SKM-1 (cell line): ENCODE results near the gene ZFYVE9.
"Not testable (repeated sequence)": the region's sequence is repeated elsewhere in the genome, so short reads cannot be mapped to it uniquely, and the experiment has no call there.

Source experiments
- DNase-seq: peaks from one replicate; lab custom pipeline; 2025; ENCODE audit not compliant: unreplicated experiment; lab: John Stamatoyannopoulos, UW

ZFYVE9 gene

DNA sequence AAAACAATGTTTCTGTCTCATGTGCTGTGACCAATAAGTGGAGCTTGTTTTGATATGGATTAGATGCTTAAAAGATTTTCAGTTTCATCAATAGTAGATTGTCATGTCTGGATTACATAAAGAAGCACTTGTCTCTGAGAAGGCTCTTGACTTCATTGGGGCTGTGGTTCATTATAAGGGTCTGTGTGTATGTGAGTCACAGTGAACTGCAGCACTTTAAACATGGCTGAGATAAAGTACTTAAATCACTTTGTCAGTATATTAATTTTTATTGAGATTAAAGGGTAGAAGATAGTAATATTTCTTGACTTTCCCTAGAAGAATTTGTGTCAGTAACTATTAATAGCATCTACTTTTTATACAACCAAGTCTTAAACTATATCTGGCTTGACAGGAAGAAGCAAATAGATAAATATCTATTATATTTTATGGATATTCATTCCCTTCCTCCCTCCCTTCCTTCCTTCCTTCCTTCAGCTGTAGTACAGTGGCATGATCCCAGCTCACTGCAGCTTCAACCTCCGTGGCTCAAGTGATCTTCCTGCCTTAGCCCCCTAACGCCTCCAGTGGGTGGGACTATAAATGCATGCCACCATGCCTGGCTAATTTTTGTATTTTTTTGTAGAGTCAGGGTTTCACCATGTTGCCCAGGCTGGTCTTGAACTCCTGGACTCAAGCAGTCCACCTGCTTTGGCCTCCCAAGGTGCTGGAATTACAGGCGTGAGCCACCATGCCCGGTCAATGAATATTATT is 48.8 kb downstream of the ZFYVE9 start:
- no peak for DNase-seq

DNA sequence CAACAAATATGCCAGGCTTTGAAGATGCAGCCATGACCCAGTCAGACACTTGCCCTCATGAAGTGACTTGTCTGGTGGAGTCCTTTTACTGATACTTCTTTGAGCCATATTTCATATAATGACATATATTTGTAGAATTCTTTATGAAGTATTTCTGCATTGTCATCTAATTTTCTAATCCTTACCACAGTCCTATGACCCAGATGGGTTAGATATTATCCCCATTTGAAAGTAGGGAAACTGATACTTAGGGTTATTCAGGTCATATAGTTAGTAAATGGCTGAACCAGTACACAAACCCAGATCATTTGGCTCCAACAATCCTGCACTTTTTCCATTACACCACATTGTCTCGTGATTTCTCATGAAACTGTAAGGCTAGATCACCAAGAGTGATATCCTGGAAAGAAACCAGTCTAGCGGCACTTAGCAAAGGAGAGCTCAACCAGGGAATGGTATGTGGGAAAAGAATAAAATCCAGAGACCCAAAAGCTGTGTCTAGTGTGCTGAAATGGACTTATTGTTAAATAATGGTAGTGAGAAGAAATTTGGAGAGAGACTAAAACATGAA is 49.6 kb downstream of the ZFYVE9 start:
- DNase-seq: no peak

DNA sequence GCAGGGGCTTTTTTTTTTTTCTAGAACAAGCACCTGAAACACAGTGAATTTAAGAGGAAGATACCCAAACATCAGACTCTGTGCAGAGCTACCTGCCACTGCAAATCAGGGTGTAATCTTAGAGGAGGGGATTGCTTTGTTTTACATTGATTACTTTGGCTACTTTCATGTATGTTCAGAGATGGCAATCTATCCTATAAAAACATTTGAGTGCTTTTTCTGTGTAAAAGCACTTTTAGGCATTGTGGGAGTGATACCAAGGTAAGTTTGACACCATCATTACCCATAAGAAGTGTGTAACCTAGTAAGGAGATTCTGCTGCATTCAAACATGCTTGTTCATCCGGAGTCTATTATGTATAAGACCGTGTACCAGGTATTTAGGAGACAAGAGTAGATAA is 50.1 kb downstream of the ZFYVE9 start:
- no peak for DNase-seq

DNA sequence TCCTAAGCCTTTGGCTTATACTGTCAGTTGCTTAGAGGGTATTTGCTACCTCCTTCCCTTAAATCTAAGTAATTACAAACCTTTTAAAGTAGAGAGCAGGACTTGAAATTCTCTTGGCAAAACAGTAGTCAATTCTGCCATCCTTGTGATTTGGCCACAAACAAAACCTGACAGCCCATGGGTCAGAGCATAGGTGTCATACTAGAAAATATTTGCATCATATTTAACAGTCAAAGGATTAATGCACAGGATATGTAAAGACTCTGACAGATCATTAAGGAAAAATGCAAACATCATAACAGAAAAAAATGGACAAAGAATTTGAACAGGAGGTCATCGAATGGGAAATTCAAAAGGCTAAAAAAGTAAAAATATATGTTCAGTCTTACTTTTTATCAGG is 50.5 kb downstream of the ZFYVE9 start:
- no peak for DNase-seq

DNA sequence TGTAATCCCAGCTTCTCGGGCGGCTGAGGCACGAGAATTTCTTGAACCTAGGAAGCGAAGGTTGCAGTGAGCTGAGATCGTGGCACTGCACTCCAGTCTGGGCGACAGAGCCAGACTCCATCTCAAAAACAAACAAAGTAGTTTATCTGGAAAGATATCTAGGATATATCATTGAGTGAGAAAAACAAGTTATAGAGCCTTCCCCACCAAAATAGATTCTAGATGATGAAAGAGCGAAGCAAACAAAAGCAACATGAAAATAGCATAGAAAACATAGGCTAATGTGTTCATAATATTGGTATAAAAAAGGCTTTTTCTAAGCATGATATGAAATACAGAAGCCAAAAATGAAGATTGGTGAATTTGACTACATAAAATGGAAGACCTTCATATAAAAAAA is 52.1 kb downstream of the ZFYVE9 start:
- DNase-seq: no peak

DNA sequence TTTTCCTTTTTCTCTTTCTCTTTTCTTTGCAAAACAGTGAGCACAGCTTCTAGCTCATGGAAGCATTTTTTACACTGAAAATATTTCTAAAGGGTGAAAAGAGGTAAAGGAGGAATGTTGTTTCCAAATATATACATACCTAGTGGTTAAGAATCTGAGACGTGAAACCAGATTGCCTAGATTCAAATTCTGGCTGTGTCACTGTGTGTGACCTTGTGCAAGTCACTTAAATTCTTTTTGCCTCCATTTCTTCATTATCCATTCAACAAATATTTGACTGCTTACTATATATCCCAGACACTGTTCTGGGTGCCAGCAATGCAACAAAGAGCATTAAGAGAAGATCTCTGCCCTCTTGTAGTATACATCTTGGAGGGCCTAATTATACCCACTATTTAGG is 53.3 kb downstream of the ZFYVE9 start:
- DNase-seq: no peak

DNA sequence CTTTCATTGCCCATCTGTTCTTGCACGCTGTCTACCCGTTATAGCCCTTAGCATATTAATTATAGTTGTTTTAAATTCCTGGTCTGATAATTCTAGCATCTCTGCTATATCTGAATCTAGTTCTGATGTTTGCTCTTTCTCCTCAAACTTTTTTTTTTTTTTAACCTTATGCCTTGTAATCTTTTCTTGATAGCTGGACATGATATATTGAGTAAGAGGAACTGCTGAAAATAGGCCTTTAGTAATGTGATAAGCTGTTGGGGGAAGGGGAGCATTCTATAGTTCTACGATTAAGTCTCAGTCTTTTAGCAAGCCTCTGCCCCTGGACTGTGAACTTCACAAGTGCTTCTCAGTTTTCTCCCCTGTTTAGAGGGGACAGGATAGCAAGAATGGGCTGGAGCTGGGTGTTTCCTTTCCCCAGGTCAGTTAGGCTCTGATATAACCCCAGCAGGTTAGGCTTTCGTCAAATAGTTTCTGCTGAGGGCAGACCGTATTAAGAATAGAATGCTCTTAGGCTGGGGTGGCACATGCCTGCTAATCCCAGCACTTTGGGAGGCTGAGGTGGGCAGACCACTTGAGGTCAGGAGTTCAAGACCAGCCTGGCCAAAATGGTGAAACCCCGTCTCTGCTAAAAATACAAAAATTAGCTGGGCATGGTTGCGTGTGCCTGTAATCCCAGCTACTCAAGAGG is 62.2 kb downstream of the ZFYVE9 start:
- no peak for DNase-seq

DNA sequence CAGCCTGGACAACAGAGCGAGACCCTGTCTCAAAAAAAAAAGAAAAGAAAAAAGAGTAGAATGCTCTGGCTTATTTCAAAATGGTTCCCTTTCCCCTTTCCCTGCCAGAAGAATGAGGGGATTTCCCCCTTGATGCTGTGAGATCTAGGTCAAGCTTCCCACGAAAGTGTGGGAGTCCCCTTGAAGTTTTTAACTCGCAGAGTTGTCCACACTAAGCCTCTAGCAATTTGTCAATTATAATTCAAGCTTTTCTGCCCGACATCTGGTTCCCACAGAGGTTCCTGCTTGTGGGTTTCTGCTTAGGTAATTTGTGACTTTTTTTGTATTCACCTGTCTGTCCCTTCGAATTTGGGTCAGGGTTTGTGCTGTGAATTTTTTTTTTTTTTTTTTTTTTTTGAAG is 62.8 kb downstream of the ZFYVE9 start:
- no peak for DNase-seq

DNA sequence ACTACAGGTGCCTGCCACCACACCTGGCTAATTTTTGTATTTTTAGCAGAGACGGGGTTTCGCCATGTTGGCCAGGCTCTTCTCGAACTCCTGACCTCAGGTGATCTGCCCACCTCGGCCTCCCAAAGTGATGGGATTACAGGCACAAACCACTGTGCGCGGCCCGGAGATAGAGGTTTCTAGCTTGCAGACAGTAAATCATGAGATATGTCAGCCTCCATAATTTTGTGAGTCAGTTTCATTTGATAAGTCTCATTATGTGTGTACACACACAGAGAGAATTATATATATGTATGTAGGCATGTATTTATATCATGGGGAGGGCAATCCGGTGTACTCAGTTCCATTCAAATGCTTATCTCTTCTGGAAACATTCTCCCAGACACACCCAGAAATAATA is 64.8 kb downstream of the ZFYVE9 start:
- not testable (repeated sequence) for DNase-seq

DNA sequence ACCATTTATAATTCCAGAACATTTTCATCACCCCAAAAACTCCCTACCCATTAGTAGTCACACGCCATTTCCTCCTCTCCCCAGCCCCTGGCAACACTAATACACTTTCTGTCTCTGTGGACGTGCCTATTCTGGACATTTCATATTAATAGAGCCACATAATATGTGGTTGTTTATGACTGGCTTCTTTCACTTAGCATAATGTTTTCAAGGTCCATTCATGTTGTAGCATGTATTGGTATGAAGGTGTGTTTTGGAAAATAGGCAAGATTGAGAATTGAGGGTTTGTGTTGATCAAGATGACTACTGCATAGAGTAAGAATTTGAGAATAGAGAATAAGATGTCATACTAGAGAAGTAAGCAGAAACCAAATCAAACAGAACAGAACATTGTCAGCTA is 67.5 kb downstream of the ZFYVE9 start:
- DNase-seq: no peak

DNA sequence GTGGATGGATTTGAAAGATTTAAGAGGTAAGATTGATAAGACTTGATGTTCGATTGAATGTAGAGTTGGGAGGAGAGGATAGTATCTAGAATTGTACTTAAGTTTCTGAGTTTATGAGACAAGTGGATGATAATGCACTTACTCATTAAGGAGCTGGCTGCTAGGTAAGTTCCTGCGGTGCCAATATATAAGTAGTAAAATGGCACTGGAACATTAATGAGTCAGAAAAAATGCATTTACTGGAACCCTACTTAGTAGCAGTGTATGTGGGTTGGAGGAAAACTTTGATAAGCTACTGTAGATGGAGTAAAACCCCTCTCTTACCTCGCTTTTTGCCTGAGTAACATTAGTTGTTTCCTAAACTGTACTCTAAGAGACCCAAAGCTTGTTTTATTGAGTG is 68.2 kb downstream of the ZFYVE9 start:
- DNase-seq: no peak

DNA sequence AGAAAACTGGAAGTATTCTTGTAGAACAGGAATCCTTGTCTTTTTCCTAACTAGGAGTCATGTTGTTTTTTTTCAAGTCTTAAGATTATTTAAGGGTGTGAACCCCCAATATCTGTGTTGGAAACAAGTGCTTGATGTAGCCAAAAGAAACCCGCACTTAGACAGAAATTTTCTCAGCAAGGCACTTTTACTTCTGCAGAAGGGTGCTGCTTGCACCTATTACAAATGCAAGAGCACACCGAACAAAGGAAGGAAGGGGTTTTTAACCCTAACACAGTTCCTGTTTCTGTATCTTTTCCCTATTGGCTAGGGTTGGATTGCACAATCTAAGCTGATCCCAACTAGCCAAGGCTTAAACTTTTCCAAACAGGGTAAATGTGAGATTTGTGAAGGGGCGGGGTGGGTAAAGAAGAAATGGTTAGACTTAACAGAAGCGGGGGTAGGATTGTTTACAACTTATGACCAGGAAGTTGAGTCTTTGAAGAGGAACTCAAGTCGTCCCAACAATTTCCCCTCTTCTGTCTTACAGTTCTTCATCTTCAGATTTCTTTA is 75.1 kb downstream of the ZFYVE9 start:
- DNase-seq: peak; percentile 94

DNA sequence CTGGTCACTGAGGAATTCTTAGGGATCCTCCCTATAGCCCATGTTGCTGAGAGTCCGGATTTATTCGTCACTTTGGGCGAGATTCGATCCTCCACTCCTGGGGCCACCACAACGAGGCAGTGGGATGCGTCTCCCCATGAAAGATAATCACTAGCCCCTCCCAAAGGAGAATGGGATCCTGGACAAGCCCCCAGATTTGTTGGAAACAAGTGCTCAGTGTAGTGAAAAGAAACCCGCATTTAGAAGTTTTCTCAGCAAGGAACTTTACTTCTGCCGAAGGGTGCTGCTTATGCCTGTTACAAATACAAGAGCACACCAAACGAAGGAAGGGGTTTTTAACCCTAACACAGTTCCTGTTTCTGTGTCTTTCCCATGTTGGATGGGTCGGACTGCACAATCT is 83.3 kb downstream of the ZFYVE9 start:
- DNase-seq: no peak

DNA sequence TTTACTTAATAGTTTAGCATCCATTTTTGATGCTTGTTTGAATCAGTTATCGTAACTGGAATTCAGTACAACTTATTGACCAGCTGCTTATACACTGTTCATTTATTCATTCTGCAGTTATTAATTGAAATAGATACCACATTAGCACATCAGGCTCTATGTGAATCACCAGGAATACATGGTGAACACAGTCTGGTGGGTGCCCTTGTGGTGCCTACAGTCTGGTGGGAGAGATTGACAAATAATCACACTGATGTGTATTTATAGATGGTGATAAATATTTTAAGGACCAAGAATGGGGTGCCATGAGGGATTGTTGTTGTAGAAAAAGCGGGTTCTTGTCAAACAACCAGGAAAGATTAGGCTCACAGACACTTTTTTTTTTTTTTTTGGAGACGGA is 87.6 kb downstream of the ZFYVE9 start:
- DNase-seq: no peak

DNA sequence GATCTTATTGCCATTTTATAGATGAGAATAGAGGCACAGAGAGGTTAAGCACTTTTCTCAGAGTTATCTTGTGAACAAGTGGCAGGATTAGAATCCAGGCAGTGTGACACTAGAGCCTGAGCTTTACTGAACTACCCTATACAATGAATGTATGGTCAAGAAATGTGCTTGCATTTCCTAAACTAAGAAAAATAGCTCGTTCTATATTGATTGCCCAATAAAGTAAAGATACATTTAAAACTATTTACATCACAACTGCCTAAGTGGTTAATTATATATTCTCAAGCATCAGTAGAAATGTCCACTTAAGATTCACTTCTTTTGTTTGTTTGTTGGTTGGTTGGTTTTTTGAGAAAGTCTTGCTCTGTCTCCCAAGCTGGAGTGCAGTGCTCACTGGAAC is 91.6 kb downstream of the ZFYVE9 start:
- no peak for DNase-seq

DNA sequence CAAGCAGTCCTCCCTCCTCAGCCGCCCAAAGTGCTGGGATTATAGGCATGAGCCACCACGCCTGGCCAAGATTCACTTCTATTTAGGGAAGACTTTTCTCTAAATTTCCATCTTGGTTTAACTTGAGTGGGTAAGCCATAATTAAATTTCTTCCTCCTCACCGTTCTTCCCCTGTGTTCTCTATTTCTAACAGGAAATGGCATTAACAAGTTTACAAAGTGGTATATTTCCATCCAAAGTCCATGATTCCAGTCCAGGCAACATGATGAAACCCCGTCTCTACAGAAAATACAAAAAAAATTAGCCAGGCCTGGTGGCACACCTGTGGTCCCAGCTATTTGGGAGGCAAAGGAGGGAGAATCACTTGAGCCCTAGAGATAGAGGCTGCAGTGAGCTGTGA is 92.1 kb downstream of the ZFYVE9 start:
- DNase-seq: no peak

DNA sequence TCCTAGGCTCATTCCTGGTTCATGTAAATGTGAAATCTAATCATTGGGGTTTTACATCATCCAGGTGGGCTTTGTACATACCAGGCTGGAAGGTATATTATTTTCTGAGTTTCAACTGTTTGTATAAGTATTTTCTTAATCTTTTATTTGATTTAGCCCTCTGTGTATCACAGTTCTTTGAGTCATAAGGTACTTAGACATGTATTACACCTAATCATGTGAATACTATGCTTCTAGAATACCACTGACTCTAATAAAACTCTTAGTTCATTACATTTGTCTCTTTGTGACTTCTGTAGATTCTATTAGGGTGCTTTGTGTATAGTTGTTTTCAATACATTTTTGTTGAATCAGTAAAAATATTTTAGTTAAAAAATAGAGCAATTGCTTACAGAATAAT is 92.8 kb downstream of the ZFYVE9 start:
- no peak for DNase-seq

DNA sequence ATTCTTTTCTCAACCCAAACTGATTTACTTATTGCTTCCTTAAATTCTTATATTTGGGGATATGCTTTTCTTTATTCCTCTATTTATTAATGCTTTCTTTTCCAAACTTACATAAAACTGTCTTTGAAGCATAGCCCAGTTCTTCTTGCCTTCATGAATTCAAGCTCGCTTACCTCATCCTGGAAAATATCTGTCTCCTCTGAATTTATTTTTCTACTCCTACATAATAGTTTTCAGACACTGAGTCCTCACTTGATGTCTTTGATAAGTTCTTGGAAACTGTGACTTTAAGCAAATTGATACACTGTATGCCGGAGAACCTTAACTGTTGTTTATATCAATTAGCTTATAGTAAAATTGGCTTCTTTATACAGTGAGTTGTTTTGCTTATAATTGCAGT is 93.8 kb downstream of the ZFYVE9 start:
- no peak for DNase-seq

DNA sequence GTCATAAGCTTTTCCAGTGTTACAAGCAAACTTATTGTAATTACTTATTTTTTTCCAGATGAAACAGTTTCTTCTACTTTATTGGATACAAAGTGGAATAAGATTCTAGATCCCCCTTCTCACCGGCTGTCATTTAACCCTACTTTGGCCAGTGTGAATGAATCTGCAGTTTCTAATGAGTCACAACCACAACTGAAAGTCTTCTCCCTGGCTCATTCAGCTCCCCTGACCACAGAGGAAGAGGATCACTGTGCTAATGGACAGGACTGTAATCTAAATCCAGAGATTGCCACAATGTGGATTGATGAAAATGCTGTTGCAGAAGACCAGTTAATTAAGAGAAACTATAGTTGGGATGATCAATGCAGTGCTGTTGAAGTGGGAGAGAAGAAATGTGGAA is 95.5 kb downstream of the ZFYVE9 start:
- DNase-seq: no peak

DNA sequence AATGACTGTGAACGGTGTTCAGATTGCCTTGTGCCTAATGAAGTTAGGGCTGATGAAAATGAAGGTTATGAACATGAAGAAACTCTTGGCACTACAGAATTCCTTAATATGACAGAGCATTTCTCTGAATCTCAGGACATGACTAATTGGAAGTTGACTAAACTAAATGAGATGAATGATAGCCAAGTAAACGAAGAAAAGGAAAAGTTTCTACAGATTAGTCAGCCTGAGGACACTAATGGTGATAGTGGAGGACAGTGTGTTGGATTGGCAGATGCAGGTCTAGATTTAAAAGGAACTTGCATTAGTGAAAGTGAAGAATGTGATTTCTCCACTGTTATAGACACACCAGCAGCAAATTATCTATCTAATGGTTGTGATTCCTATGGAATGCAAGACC is 96.6 kb downstream of the ZFYVE9 start:
- no peak for DNase-seq

DNA sequence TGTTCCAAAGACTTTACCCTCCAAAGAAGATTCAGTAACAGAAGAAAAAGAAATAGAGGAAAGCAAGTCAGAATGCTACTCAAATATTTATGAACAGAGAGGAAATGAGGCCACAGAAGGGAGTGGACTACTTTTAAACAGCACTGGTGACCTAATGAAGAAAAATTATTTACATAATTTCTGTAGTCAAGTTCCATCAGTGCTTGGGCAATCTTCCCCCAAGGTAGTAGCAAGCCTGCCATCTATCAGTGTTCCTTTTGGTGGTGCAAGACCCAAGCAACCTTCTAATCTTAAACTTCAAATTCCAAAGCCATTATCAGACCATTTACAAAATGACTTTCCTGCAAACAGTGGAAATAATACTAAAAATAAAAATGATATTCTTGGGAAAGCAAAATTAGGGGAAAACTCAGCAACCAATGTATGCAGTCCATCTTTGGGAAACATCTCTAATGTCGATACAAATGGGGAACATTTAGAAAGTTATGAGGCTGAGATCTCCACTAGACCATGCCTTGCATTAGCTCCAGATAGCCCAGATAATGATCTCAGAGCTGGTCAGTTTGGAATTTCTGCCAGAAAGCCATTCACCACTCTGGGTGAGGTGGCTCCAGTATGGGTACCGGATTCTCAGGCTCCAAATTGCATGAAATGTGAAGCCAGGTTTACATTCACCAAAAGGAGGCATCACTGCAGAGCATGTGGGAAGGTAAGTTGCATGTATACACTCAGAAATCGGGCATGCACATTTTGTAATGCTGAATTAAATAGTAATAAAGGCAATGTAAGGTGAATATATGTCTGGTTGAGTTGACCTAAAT is 97.2 kb downstream of the ZFYVE9 start:
- no peak for DNase-seq

DNA sequence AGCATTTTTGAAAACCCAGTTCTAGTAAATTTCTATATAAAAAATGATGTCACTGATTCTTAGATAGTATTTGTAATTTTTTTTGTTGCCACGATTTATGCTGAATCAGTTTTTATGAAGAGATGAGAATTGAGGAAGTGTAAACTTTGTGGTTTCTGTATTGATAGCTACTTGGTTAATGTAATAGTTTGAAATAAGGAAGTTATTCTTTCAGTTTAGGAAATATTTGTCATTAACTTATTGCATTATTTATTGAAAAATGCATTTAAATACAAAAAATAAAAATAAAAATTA is 97.8 kb downstream of the ZFYVE9 start:
- DNase-seq: peak; percentile 8
